Measurements from ENCODE around the gene GRIK2. TPM values are rescaled to one million over a fixed set of nuclear protein-coding genes. Genes with fewer than 3 reads are reported as not detected.

Gene GRIK2
- total RNA-seq (2022; extraction: Qiagen RNA extraction) = 0.29 to 0.47 TPM (median 0.36 TPM) in 5 replicates

GRCh38 chr6:101393251-101393828 lies at the start of gene GRIK2:
TSS of gene GRIK2 (plus strand) at chr6:101393708.

All from A549 treated with Hydrocortisone at 1 μM for 4 hours (cell line).